HEK293T (cell line): ENCODE results near the gene FETUB.
"Not testable (repeated sequence)": the region's sequence is repeated elsewhere in the genome, so short reads cannot be mapped to it uniquely, and the experiment has no call there.

Source experiments
- CTCF ChIA-PET: fragments of 350-600 bp; formaldehyde crosslinking; extraction: SDS; loops from one replicate; lab custom pipeline; 2021; ENCODE audit warnings: antibody characterized with exemption, inconsistent platforms; lab: Yijun Ruan, JAX
- POLR2A ChIA-PET: fragments of 350-600 bp; formaldehyde crosslinking; extraction: SDS; loops from one replicate; lab custom pipeline; 2020; ENCODE audit warnings: antibody characterized with exemption, inconsistent platforms; lab: Yijun Ruan, JAX
- DNase-seq: peaks from one replicate; pipeline ENCODE4 v3.0.0; 2012; ENCODE audit warnings: mixed read lengths; ENCODE audit errors: extremely low spot score
- ARNT ChIP-seq: fragments of 450-650 bp; IDR thresholded peaks from 2 replicates; pipeline ENCODE4 v1.6.1; 2017; ENCODE audit warnings: mild to moderate bottlenecking
- BHLHE40 ChIP-seq: fragments of 450-650 bp; IDR thresholded peaks from 2 replicates; pipeline ENCODE4 v1.6.1; 2016; ENCODE audit warnings: mild to moderate bottlenecking, moderate library complexity, borderline replicate concordance
- CTBP1 ChIP-seq: fragments of 450-650 bp; IDR thresholded peaks from 2 replicates; pipeline ENCODE4 v1.6.1; 2016; ENCODE audit warnings: borderline replicate concordance
- ELF4 ChIP-seq: fragments of 450-650 bp; IDR thresholded peaks from 2 replicates; pipeline ENCODE4 v1.6.1; 2017; ENCODE audit warnings: antibody characterized with exemption
- FOXA1 ChIP-seq: fragments of 450-650 bp; IDR thresholded peaks from 2 replicates; pipeline ENCODE4 v1.6.1; 2016; ENCODE audit warnings: mild to moderate bottlenecking
- FOXK2 ChIP-seq: fragments of 450-650 bp; IDR thresholded peaks from 2 replicates; pipeline ENCODE4 v1.6.1; 2016; ENCODE audit warnings: mild to moderate bottlenecking
- FOXM1 ChIP-seq: fragments of 450-650 bp; IDR thresholded peaks from 2 replicates; pipeline ENCODE4 v1.6.1; 2017; ENCODE audit warnings: mild to moderate bottlenecking, borderline replicate concordance
- HDGF ChIP-seq: fragments of 450-650 bp; IDR thresholded peaks from 2 replicates; pipeline ENCODE4 v1.6.1; 2017; ENCODE audit warnings: antibody characterized with exemption, borderline replicate concordance
- L3MBTL2 ChIP-seq: fragments of 450-650 bp; conservative IDR thresholded peaks from 2 replicates; pipeline ENCODE4 v1.6.1; 2016; ENCODE audit warnings: mild to moderate bottlenecking
- LEF1 ChIP-seq: fragments of 450-650 bp; IDR thresholded peaks from 2 replicates; pipeline ENCODE4 v1.6.1; 2017; ENCODE audit warnings: mild to moderate bottlenecking, borderline replicate concordance
- NFRKB ChIP-seq: fragments of 450-650 bp; IDR thresholded peaks from 2 replicates; pipeline ENCODE4 v1.6.1; 2016; ENCODE audit warnings: mild to moderate bottlenecking, moderate library complexity
- PKNOX1 ChIP-seq: fragments of 450-650 bp; IDR thresholded peaks from 2 replicates; pipeline ENCODE4 v1.6.1; 2016
- SP1 ChIP-seq: fragments of 450-650 bp; IDR thresholded peaks from 2 replicates; pipeline ENCODE4 v1.6.1; 2017
- SUZ12 ChIP-seq: fragments of 450-650 bp; IDR thresholded peaks from 2 replicates; pipeline ENCODE4 v1.6.1; 2016; ENCODE audit warnings: mild to moderate bottlenecking
- TARDBP ChIP-seq: fragments of 450-650 bp; IDR thresholded peaks from 2 replicates; pipeline ENCODE4 v1.6.1; 2016
- ZNF384 ChIP-seq: fragments of 450-650 bp; IDR thresholded peaks from 2 replicates; pipeline ENCODE4 v1.6.1; 2016

The FETUB gene

GRCh38 chr3:186628756-186629155 lies 11.4 kb upstream of the FETUB start:
- POLR2A ChIA-PET = no interaction called here
- CTCF ChIA-PET = no interaction called here
- no peak for TF ChIP-seq L3MBTL2
- TF ChIP-seq FOXA1 = no peak
- no peak for TF ChIP-seq BHLHE40
- no peak for DNase-seq

GRCh38 chr3:186630950-186631641 lies 9.1 kb upstream of the FETUB start:
- no peak for DNase-seq
- ChIA-PET POLR2A (interaction anchor here (0.7 to 0.8 kb wide), 2 partner anchors 152 to 1501 kb away, joined by 3 to 4 read pairs; partner anchors contain the start of gene EIF4A2), CTCF (interaction anchor here (1.8 kb wide), 1 partner anchor 17 kb away, joined by 4 read pairs; no protein-coding TSS in a partner anchor)
- no peak for TF ChIP-seq NFRKB
- TF ChIP-seq FOXK2 = no peak

- POLR2A ChIA-PET = no interaction called here
- CTCF ChIA-PET = no interaction called here
- DNase-seq = no peak
- TF ChIP-seq FOXM1 (no peak), NFRKB (no peak), ARNT (no peak), CTBP1 (no peak), SP1 (no peak), SUZ12 (no peak)
Observed at GRCh38 chr3:186633481-186633880, 6.7 kb upstream of the FETUB start.

- CTCF ChIA-PET, POLR2A ChIA-PET, DNase-seq: not testable (repeated sequence)
Observed at GRCh38 chr3:186634207-186634606, 6.0 kb upstream of the FETUB start.

GRCh38 chr3:186635532-186635931 lies 4.7 kb upstream of the FETUB start:
- CTCF ChIA-PET = no interaction called here
- DNase-seq = no peak
- POLR2A ChIA-PET = no interaction called here
- TF ChIP-seq SUZ12 = no peak
- TF ChIP-seq TARDBP = no peak
- TF ChIP-seq PKNOX1 = no peak
- no peak for TF ChIP-seq ELF4
- no peak for TF ChIP-seq ARNT
- no peak for TF ChIP-seq LEF1
- no peak for TF ChIP-seq HDGF
- TF ChIP-seq L3MBTL2 = no peak
- no peak for TF ChIP-seq FOXK2
- TF ChIP-seq SP1 = no peak

- POLR2A ChIA-PET = no interaction called here
- TF ChIP-seq ZNF384 (no peak), FOXK2 (no peak), PKNOX1 (no peak), FOXA1 (no peak), SUZ12 (no peak), HDGF (no peak)
- CTCF ChIA-PET = no interaction called here
- DNase-seq = no peak
Observed at GRCh38 chr3:186636536-186636935, 3.7 kb upstream of the FETUB start.

- ChIA-PET CTCF (no interaction called here), POLR2A (no interaction called here)
Observed at GRCh38 chr3:186637686-186638085, 2.5 kb upstream of the FETUB start.

More at GRCh38 chr3:186637686-186638085, 2.5 kb upstream of the FETUB start:
- TF ChIP-seq LEF1 = no peak
- no peak for TF ChIP-seq ZNF384
- TF ChIP-seq SUZ12 = no peak
- no peak for TF ChIP-seq PKNOX1
- TF ChIP-seq TARDBP = no peak
- TF ChIP-seq L3MBTL2 = no peak
- TF ChIP-seq FOXK2 = no peak
- TF ChIP-seq NFRKB = no peak
- TF ChIP-seq FOXA1 = no peak
- TF ChIP-seq ARNT = no peak
- no peak for TF ChIP-seq FOXM1
- TF ChIP-seq CTBP1 = no peak
- TF ChIP-seq HDGF = no peak
- no peak for TF ChIP-seq BHLHE40
- no peak for DNase-seq
